HG03521 (cell line): ENCODE measurements around the gene GPR39.

Source experiments
- ATAC-seq: cut with Tn5 transposase; IDR thresholded peaks from one replicate; pipeline ENCODE4 v1.9.1; 2021; ENCODE audit warnings: mild to moderate bottlenecking, moderate library complexity; ENCODE audit not compliant: unreplicated experiment

The GPR39 gene

DNA sequence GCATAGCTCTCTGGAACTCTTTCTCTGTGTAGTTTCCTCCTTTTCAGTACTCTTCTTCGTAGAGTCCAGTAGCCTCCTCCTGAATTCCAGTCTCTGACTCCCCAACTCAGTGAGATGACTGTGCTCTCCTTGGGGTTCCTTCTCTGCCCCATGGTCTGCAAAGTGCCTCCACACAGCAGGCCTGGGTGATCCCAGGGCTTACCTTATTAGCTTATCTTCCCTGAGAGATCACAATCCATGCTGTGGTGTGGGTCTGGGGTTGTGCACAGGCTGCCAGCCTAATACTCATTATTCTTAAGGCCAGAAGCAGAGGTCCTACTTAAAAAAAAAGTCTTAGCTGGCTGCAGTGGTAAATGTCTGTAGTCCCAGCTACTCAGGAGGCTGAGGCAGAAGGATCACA, 4.6 kb upstream of the GPR39 start:
- ATAC-seq = no peak

DNA sequence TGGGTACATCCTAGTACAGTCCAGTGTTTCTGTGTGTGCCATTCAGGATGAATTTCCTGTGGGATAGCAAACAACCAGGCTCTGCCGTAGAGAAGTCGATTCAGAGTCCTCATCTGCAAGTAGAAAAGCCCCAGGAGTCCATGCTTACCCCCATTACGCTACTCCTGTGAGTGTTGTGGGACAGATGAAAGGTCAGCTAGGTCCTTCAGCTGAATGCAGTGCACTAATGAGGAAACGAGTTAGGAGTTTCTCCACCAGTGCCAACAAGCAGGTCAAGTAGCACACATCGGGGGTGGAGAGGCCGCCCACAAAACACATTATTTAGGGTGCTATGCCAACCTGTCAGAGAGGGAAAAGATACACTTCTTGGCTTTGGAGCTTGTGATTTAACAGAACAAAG, 2.5 kb upstream of the GPR39 start:
- no peak for ATAC-seq

DNA sequence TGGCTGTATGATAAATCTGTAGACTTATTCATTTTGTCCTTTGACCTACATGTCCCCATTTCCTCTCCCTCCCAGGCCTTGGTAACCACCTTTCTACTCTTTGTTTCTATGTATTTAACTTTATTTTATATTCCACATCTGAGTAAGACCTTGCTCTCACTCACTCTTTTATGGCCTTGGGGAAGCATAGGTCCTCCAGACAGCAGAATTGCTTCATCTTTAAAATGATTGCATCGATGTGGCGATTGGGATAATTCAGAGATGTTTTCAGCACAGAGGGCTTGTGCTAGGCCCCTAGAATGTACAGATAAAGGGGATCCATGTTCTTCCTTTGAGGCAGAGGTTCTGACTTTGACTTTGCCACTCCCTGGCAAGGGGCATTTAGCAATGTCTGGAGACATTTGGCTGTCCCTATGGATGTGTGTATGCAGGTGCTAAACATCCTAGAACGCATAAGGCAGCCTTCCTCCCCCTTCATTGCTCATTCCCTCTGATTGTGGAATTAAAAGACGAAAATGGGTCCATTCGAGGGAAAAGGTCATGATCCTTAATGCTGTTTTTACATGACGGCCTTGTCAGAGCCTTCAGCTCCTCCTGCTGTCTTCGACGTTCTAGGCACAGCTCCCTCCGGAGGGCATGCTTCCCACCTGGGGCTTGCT, 1.2 kb upstream of the GPR39 start:
- ATAC-seq = no peak

DNA sequence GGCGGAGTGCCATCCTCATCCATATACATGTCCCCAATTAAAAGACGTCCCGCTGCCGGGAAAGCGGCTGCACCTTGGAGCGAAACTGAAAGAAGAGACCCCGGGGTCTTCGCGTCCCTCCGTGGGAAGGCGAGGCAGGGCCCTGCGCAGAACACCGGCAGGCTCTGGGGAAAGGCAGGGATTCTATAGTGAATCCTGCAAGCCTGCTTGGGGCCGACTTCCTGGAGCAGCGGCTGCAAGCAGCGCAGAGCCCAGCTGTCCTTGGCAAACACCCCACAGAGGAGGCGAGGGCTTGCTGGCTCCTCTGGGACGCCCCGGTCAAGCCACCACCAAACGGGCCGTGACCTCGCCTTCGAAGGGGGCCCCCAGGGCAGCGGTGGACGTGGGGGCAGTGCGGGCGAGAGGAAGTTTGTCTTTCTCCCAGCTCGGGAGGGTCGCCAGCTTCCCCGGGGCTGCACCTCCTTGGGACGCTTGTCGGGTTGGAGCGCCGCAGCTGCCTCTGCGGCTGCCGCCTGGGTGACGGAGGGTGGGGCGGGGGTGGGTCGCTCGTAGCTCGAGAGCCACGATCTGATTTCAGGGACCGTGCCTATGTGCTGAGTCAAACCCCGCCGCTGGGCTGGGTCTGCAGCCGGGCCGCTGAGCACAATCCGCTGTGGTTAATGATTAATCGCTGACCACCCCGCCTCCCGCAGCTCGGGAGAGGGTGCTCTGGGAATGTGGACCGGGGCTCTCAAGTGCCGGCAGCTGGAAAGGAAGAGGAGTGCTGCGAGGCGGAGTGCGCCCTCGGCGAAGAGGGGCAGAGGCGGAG, 486 bp upstream of the GPR39 start:
- ATAC-seq = no peak

DNA sequence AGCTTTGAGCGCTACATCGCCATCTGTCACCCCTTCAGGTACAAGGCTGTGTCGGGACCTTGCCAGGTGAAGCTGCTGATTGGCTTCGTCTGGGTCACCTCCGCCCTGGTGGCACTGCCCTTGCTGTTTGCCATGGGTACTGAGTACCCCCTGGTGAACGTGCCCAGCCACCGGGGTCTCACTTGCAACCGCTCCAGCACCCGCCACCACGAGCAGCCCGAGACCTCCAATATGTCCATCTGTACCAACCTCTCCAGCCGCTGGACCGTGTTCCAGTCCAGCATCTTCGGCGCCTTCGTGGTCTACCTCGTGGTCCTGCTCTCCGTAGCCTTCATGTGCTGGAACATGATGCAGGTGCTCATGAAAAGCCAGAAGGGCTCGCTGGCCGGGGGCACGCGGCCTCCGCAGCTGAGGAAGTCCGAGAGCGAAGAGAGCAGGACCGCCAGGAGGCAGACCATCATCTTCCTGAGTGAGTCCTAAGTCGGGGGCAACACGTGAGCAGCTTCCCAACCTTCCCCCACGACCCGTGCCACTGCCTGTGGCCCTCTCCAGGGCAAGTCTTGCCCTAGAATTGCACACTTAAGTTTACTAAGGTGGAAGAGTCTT, 928 bp downstream of the GPR39 start:
- no peak for ATAC-seq

DNA sequence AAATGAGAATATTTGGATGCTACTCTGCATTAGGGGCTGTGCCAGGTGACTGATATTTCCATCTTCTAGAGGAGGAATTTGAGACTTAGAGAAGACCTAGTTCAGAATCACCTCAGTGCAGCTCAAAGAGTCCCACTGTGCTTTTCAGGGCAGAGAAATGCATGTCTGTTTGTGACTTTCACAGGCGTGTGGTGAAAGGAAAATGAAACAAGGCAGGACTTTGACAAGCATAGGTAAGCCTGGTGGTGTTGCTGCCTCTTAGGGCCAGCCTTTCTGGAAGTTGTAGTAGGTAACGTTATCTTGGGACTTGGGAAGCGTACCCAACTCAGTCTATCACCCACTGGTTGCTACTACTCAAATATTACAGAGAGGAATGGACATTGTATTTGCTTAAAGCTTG, 2.6 kb downstream of the GPR39 start:
- ATAC-seq = no peak

DNA sequence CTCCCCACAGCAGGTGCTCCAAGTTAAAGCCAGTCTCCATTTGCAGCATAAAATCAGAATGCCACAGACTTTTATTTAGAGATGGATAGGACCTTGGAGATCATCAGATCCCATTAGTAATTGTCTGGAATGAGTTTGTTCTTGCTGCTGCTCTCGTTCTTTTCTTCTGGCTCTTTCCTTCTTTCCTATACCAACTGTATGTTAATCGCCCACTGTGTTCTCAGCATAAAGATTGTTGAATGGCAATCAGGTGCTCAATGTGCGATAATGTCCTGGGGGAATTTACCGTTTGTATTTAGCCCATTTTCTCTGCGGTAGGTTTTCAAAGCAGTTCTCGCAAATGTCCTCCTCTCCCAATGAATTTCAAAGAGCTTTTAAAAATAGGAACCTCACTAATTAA, 3.3 kb downstream of the GPR39 start:
- no peak for ATAC-seq

DNA sequence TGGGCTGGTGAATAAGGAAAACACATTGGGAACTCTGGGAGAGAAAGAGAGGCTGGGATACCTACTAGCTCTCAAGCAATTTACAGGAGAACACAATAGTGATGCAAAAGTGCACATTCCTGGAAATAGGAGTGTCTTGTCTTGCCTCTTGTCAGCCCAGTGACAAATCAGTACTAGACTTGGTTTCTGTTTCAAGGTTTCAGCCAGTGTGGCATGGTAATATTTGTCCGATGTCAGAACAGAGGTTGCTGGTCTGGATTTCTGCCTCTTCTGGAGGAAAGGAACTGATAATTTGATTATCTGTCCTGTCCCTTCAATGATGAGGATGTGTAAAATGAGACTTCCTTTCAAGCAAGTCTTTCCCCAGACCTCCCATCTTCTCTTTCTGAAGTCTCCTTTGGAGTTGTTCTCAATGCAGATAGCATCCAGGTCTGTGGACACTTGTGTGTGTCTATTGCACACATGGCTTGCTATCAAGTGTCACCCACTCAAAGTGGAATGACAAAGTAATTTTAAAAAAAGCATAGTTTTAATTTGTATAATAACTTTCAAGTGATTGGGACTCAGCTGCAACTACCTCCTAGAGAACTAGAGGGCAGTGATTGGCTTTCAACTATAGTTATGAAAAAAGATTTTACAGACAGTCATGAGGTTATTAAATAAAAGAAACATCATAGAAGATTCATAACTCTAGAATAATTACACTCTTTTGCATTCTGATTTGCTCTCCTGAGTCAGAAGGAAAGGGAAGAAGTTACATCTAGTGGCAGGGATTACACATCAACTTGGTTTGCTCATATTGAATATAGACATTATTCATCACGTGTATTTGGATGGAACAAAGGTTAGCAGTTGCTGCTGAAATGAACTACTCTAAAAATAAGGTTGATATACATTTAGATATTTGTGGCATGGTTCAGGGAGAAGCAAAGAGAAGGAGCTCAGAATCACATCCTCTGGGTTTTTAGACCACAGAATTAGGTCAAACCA, 4.5 kb downstream of the GPR39 start:
- ATAC-seq = no peak

DNA sequence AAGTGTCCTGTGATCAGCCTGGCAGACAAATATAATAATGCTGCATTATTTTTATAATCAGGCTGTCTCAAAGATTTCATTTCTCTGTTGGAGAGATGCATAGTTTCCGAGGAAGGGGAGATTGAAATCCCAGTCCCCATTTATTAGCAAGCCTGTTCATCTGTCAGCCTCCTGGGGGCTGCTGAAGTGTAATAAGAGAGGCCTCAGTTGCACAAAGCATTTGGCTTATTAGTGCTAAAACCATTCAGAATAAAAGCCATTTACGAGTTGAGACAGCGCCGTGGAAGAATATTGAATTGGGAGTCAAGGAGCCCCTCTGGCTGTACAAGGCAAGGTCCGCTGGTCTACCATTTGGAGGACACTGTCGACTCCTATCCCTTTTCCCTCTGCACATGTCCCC, 6.1 kb downstream of the GPR39 start:
- no peak for ATAC-seq

DNA sequence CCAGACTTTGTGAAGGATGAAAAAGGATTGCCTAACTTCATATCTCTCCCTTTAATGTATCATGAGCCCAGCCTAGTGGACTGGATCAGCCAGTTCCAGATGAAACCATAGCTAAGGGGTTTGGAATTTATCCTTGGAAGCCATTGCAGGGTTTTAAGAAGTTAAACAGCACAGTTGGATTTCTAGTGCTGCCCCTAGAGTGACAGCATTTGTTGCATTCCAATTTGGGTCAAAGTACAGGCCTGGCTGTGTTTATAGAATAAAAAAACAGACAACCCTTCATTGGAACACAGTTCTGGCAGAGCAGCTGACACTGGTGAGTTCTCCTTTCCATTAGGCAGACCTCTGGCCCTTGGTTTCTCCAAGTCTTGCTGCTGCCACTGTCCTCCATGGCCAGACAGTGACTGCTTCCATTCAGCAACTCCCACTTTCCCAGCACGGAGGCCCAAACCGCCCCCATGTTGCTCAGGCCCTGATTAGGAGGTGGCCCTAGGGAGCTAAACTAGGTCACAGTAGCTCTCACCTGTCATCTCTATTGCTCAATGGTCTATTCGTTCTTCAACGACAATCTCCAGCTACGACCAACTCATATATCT, 8.0 kb downstream of the GPR39 start:
- no peak for ATAC-seq

DNA sequence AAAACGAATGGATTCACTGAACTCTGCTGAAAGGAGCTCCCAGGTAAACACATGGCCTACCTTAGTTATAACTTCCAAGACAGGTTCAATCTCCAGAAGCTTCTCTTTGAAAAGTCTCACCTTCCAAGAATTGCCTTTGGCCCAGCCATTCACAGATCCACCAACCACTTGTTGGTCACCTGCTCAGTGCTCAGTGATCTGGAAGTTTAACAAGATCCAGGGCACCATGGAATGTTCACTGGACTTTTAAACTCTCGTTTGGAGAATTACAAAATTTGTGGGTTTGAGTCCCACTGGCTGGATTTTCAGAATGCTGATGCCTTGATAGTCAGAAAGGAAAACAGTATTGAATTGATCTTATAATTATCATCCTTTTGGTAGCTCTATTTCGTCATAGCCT, 9.4 kb downstream of the GPR39 start:
- ATAC-seq = no peak

DNA sequence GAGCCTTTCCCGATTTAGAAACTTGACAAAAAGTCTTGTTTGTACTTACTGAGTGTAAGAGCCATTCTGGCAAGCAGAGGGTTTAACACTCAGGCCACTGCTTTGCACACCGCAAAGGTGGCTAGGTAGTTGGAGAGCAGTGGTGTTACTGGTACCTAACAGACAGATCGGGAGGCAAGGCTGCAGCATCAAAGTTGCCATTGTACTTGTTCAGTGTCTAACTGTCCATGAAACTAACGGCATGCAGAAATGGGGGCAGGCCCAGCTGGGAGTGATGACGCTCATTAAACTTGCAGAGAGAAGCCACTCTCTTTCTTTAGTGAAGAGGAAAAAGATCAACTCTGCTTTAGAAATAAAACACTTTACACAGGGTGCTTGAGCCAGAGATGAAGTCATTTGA, 10.1 kb downstream of the GPR39 start:
- no peak for ATAC-seq

DNA sequence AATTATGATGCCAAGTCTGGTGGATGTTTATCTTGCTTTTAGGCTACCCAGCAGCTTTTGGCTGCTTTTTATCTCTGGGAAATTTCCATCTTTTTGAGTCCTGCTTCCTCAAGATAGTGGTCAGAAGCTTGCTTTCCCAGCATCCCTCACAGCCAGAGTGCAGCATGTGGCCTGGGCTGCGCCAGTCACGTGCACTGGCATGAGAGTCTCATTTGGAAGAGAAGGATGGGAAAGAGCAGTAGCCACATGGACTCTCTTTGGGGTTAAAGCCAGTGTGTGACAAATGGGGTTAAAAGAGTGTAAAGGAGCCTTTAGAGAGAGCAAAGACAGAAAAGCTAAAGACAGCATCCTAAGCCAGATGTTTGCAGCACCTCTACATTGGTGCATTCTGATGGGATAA, 12.7 kb downstream of the GPR39 start:
- ATAC-seq = no peak

DNA sequence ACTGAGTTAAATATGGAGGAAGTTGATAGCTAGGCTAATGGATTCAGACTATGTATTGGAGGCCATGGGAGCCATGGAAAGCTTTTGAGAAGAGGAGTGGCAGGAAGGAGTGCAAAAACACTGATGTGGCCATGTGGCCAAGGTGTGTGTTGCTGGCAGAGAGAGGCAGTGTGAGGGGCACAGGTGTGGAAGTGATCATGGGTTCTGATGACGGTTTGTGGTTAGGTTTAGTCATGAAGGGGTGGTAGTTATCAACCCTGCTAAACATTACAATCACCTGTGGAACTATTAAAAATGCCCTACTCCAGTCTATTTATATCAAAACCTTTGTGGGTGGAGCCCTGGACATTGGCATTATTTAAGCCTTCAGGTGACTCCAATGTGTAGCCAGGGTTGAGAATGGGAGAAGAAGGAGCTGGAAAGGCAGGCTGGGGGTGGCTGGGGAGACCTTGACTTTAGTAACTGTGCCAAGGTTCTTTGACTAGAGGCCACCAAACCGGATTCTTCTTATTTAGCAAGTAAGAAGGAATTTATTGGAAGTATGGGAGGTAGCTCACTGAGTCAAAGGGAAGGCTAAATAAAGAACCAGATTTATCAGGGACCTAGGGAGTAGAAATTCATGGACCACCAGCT, 13.5 kb downstream of the GPR39 start:
- no peak for ATAC-seq

DNA sequence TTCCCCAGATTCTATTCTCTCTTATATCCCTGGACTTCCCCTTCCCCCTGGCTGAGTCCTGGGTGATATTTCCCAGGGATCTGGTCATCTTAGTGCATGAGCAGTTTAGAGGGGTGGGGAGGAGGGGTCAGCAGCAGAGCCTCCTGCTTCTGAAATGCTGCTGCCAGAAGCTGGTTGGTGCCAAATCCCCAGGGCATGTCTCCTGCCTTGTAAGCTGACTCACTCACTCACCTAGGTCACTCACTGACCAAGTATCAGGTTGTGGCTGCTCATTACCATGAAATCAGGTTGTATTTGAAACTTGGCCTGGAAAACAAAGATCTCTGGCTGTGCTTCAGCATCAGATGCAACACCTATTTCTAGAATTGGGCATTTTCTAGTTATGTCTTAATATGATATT, 14.3 kb downstream of the GPR39 start:
- no peak for ATAC-seq

DNA sequence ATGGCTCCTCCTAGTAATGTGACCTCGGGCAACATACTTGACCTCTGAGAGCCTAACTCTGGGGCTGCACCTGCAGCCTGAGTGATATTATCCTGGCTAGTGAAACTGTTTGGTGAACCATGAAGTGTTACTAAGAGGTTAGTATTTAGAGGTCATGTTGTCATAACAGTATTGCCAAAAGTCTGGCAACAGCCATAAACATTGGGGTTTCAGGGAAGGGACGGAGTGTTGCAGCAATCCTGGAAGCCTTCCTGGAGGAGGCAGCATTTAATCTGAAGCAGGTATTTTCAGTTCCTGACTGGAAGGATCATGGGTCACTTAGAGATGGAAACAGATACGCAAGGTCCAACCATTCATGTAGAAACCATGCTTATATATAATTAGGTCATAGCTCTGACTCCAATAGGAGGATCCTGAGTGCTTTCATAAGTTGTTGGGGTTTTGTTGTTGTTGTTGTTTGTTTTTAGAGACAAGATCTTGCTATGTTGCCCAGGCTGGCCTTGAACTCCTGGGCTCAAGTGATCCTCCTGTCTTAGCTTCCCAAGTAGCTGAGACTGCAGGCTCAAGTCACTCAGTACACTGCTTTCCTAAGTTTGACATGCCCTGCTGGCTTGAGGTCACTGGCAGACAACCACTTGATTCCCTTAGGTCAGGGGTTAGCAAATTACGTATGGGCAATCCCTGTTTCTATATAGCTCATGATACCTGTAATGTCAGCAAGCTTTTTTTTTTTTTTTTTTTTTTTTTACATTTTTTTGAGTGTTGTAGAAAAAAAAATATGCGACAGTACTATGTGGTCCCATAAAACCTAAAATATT, 21.5 kb downstream of the GPR39 start:
- no peak for ATAC-seq

DNA sequence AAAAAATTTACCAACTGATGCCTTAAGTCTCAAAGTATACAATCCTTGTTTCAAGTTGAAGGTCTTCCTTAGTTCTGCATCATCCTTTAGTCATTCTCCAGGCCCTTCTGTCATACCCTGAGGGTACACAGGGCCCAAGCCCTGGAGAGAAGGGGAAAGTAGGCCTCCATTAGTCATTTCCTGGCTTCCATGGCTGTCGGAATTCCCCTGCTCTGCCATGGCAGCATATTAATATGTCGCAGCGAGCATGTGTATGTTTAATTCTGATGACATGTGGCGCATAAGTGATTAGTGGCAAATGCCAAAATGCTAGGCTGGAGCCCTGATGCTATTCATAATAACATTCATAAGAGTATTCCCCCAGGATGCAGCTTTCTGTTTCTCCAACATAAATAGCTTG, 22.1 kb downstream of the GPR39 start:
- ATAC-seq = no peak

DNA sequence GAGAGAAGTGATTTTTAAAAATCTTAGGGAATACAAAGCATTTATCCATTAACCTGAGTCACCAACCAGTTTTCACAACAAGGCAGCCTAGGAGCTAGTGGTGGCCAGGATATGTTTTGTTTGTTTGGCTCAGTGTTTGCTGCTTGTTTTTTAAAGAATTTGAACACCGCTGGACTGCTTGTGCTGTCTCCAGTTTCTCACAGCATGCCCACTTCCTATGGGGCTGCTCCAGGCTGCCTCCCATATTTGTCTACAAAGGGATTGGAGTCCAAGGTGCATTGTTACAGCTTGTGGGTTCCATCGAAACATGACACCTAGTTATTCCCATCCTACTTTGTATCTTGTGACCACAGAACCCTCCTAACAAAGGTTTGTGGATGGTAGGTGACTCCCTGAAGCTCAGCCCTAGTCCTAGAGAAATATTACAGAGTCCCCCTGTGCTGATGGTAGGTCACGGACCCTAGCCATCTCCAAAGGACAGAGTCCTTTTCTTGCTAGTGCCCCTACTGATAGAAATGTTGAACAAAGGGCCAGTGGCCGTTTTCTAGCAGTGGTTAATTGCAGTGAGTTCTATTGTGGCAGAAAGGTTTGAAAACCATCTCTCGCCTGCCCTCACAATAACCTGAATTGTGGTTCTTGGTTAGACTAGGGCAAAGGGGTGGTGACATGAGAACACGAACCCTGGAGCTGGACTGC, 23.2 kb downstream of the GPR39 start:
- ATAC-seq = no peak

DNA sequence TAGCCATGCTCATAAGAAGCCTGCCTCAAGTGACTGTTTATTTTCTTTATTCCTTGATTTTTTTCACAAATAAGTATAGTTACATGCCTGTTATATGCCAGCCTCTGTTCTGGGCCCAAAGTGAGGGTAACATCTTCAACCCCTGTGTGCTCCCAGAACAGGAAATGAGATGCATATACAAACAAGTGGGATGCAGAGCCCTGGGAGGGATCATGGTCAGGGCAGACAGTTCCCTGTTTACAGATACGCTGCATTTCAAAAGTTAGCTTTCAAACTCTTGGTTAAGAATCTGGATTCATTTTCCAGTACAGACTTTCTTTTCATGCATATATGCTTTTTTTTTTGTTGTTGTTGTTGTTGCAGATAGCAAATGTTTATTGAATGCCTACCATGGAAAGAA, 24.4 kb downstream of the GPR39 start:
- no peak for ATAC-seq
